GM10248 (cell line): Measurements from ENCODE around the gene CORO2A.

Source experiments
- CTCF ChIA-PET: fragments of 300-600 bp; sonication (Branson Sonifier 250); formaldehyde crosslinking; extraction: SDS; loops from one replicate; lab custom pipeline; 2021; ENCODE audit warnings: antibody characterized with exemption; lab: Yijun Ruan, JAX
- POLR2A ChIA-PET: fragments of 350-650 bp; sonication (Branson Sonifier 250); formaldehyde crosslinking; extraction: SDS; loops from one replicate; lab custom pipeline; 2020; ENCODE audit warnings: antibody characterized with exemption; lab: Yijun Ruan, JAX
- DNase-seq: peaks from one replicate; pipeline ENCODE4 v3.0.0; 2012; ENCODE audit errors: extremely low spot score
- TF ChIP-seq, protein P1 (sequence below): IDR thresholded peaks from 2 replicates; pipeline ENCODE4 v1.5.1; 2012; ENCODE audit warnings: mild to moderate bottlenecking, low read depth; ENCODE audit errors: extremely low read depth, missing control alignments, control extremely low read depth

Gene CORO2A

DNA sequence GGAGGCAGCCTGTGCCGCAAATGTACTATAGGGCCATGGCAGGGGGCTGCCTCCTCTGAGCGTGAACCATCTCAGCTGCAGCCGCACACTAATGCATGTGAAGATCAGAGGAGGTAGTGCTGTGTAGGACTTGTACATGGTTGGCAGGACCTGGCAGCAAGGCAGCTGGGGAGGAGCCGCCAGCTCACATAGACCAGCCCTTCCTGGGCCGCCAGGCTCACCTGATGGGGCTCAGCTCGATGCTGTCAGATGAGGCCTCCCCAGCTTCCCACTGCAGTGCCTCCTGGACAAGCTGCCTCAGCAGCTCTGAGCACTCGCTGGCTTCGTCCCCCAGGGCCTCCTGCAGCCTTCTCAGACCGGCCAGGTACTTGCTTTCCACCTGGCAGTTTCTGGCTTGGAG lies 18.0 kb upstream of the CORO2A start:
- CTCF ChIA-PET = interaction anchor here (0.8 to 1.6 kb wide), 4 partner anchors 11 to 53 kb away, joined by 3 to 5 read pairs (median 3); partner anchors contain the start of gene CORO2A
- POLR2A ChIA-PET = interaction anchor here (0.5 to 0.7 kb wide), 2 partner anchors 152 to 154 kb away, joined by 4 read pairs; partner anchors contain the start of gene NANS
- no peak for DNase-seq
- TF ChIP-seq, protein P1, sequence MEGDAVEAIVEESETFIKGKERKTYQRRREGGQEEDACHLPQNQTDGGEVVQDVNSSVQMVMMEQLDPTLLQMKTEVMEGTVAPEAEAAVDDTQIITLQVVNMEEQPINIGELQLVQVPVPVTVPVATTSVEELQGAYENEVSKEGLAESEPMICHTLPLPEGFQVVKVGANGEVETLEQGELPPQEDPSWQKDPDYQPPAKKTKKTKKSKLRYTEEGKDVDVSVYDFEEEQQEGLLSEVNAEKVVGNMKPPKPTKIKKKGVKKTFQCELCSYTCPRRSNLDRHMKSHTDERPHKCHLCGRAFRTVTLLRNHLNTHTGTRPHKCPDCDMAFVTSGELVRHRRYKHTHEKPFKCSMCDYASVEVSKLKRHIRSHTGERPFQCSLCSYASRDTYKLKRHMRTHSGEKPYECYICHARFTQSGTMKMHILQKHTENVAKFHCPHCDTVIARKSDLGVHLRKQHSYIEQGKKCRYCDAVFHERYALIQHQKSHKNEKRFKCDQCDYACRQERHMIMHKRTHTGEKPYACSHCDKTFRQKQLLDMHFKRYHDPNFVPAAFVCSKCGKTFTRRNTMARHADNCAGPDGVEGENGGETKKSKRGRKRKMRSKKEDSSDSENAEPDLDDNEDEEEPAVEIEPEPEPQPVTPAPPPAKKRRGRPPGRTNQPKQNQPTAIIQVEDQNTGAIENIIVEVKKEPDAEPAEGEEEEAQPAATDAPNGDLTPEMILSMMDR = no peak

DNA sequence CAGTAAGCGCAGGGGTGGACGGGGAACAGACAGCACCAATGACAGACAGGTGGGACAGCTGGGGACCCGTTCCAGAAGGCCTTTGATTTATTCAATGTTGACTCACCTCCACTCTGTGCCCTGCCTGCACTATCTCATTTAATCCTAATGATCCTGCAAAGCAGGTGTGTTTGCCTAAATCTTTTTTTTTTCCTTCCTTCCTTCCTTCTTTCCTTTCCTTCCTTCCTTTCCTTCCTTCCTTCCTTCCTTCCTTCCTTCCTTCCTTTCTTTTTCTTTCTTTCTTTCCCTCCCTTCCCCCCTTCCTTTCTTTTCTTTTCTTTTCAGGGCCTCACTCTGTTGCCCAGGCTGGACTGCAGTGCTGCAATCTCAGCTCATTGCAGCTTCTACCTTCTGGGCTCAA lies 17.1 kb upstream of the CORO2A start:
- no peak for DNase-seq
- ChIA-PET POLR2A (no interaction called here), CTCF (interaction anchor here (0.6 kb wide), 1 partner anchor 1793 kb away, joined by 3 read pairs; no protein-coding TSS in a partner anchor)
- TF ChIP-seq, protein P1 = no peak

DNA sequence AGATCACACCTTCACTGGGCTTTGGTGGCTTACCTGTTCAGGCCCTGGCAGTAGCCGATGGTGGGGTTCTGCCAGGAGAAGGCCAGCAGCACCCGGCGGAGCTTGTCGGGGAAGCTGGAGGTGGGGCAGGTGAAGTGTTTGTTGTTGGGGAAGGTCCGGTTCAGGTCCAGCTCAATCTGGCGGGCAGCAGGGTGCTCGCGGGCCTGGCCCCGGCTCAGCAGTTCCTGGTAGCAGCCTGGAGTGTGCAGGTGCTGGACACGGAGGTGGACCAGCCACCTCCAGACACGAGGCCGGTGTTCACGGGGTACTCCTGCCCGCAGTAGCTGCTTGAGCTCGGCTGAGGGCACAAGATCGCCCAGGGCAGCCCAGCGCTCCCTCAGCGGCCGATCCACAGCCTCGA lies 16.2 kb upstream of the CORO2A start:
- no peak for DNase-seq
- ChIA-PET POLR2A (no interaction called here), CTCF (interaction anchor here (0.7 to 2.4 kb wide), 3 partner anchors 15 to 94 kb away, joined by 3 to 6 read pairs (median 3); no protein-coding TSS in a partner anchor)
- TF ChIP-seq, protein P1 = no peak

- POLR2A ChIA-PET = no interaction called here
- CTCF ChIA-PET = interaction anchor here (1.4 to 3.4 kb wide), 4 partner anchors 8 to 95 kb away, joined by 3 to 18 read pairs (median 6); no protein-coding TSS in a partner anchor
- no peak for DNase-seq
- TF ChIP-seq, protein P1 = no peak
Measured at GRCh38 chr9:98207606-98208005, 15.2 kb upstream of the CORO2A start.

DNA sequence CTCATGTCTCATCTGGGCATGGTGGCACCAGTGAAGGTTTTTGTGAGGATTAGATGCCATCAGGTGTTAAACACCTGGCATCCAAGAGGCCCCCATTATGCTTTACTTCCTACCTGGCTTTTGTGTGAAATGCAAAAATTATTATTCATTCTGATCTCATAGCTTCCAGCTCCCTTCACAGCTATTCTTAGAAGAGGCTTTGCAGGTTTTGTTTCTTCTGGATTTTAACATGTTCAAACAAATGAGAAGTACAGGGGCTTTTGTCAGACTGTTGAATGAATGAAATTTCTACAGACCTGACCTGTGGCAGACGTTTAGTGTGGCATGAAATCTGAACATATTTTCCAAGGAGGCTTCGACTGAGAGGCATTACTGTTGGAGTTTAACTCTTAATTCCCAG lies 14.3 kb upstream of the CORO2A start:
- no peak for DNase-seq
- TF ChIP-seq, protein P1 = no peak
- ChIA-PET POLR2A (no interaction called here), CTCF (interaction anchor here (1.3 to 4.6 kb wide), 9 partner anchors 9 to 57 kb away, joined by 4 to 25 read pairs (median 9); no protein-coding TSS in a partner anchor)

DNA sequence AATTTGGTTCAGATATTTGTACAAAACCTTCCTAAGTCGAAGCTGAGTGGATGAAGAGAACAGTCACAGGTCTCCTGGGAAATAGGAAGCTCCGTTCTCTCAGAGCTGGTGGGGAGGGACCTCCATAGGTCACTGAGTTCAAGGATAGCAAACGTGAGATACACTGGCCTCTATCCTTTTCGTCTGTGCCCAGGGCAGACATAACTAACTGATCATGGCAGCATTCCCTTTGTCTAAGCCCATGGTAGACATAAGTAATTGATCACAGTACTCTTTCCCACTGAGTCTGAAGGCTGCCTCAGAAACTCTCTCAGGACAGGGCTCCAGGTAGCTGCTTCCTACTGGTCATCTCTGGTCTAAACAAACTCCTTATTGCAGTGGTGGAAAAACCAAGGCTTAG lies 12.3 kb upstream of the CORO2A start:
- ChIA-PET POLR2A (no interaction called here), CTCF (interaction anchor here (0.8 to 4.6 kb wide), 27 partner anchors 8 to 131 kb away, joined by 3 to 25 read pairs (median 4); partner anchors contain the start of gene CORO2A)
- TF ChIP-seq, protein P1 = no peak
- no peak for DNase-seq
